Measurements from ENCODE around the gene MYH15.

GRCh38 chr3:108462899-108463298 lies 47.5 kb downstream of the MYH15 start:
- TF ChIP-seq CTCF (IDR thresholded peaks at IDR 0.05) = no peak
- no peak for TF ChIP-seq POLR2A (IDR thresholded peaks at IDR 0.05)

Measured in gastroesophageal sphincter (tissue), 3 donors.